Activated CD8-positive, alpha-beta memory T cell treated with anti-CD3 and anti-CD28 coated beads for 24 hours (primary cell): ENCODE results near the gene BCAS4.
"Not testable (repeated sequence)": the region's sequence is repeated elsewhere in the genome, so short reads cannot be mapped to it uniquely, and the experiment has no call there.

Experiments
- DNase-seq: peaks from one replicate; pipeline ENCODE4 v3.0.0-alpha.2; 2020

BCAS4 gene

GRCh38 chr20:50794846-50795634, at the start of gene BCAS4:
Gene BCAS4, plus strand, starts transcription at chr20:50795061. Its CDS starts 23 bp downstream, at chr20:50795084.
- DNase-seq = peak; percentile 94

GRCh38 chr20:50745634-50746137, 49.2 kb upstream of the BCAS4 start:
- DNase-seq = peak; percentile 21

GRCh38 chr20:50746138-50746940, 48.5 kb upstream of the BCAS4 start:
- peak; percentile 9 for DNase-seq

- no peak for DNase-seq
Measured at GRCh38 chr20:50747275-50747674, 47.6 kb upstream of the BCAS4 start.

- DNase-seq = peak; percentile 15
Measured at GRCh38 chr20:50750145-50750671, 44.7 kb upstream of the BCAS4 start.

- DNase-seq = no peak
Measured at GRCh38 chr20:50753152-50753551, 41.7 kb upstream of the BCAS4 start.

GRCh38 chr20:50754420-50754819, 40.4 kb upstream of the BCAS4 start:
- no peak for DNase-seq

GRCh38 chr20:50756447-50756846, 38.4 kb upstream of the BCAS4 start:
- no peak for DNase-seq

- DNase-seq = peak; percentile 9
Measured at GRCh38 chr20:50758469-50758868, 36.4 kb upstream of the BCAS4 start.

GRCh38 chr20:50758992-50759391, 35.9 kb upstream of the BCAS4 start:
- DNase-seq = peak; percentile 32

GRCh38 chr20:50759678-50760077, 35.2 kb upstream of the BCAS4 start:
- DNase-seq = peak; percentile 5

- no peak for DNase-seq
Measured at GRCh38 chr20:50762045-50762422, 32.8 kb upstream of the BCAS4 start.

GRCh38 chr20:50762435-50763220, 32.2 kb upstream of the BCAS4 start:
- peak; percentile 19 for DNase-seq

- not testable (repeated sequence) for DNase-seq
Measured at GRCh38 chr20:50763550-50764458, 31.1 kb upstream of the BCAS4 start.

- not testable (repeated sequence) for DNase-seq
Measured at GRCh38 chr20:50765251-50765650, 29.6 kb upstream of the BCAS4 start.

- no peak for DNase-seq
Measured at GRCh38 chr20:50765674-50766073, 29.2 kb upstream of the BCAS4 start.

GRCh38 chr20:50766955-50767809, 27.7 kb upstream of the BCAS4 start:
- DNase-seq = not testable (repeated sequence)

- DNase-seq = not testable (repeated sequence)
Measured at GRCh38 chr20:50768991-50769390, 25.9 kb upstream of the BCAS4 start.

GRCh38 chr20:50769551-50770085, 25.2 kb upstream of the BCAS4 start:
- DNase-seq = not testable (repeated sequence)

GRCh38 chr20:50771419-50772080, 23.3 kb upstream of the BCAS4 start:
- not testable (repeated sequence) for DNase-seq
